Stimulated activated naive CD8-positive, alpha-beta T cell treated with anti-CD3 and anti-CD28 coated beads, Interleukin-15, Interleukin-2, amounts not matched to agents 100 ng/mL and 50 ng/mL, for 24 hours (primary cell): ENCODE results near the gene ZSCAN5A.
"Not testable (repeated sequence)": the region's sequence is repeated elsewhere in the genome, so short reads cannot be mapped to it uniquely, and the experiment has no call there.

ENCODE experiments used
- H3K27ac Mint-ChIP-seq: one replicate; pipeline ENCODE4 v1.8.0; 2021; ENCODE audit warnings: mild to moderate bottlenecking, mixed read lengths
- H3K27me3 Mint-ChIP-seq: one replicate; pipeline ENCODE4 v1.8.0; 2021; ENCODE audit warnings: mixed read lengths
- H3K36me3 Mint-ChIP-seq: one replicate; pipeline ENCODE4 v1.8.0; 2021; ENCODE audit warnings: low read depth, mixed read lengths
- H3K4me1 Mint-ChIP-seq: one replicate; pipeline ENCODE4 v1.8.0; 2021; ENCODE audit warnings: low read depth, mixed read lengths
- H3K4me3 Mint-ChIP-seq: one replicate; pipeline ENCODE4 v1.8.0; 2021; ENCODE audit warnings: mild to moderate bottlenecking, mixed read lengths
- H3K9me3 Mint-ChIP-seq: one replicate; pipeline ENCODE4 v1.8.0; 2021; ENCODE audit warnings: mixed read lengths

Gene ZSCAN5A

GRCh38 chr19:56177564-56178243 is 136.9 kb downstream of the ZSCAN5A start:
- no peaks in the 10 kb centered on the region for H3K27me3 Mint-ChIP-seq
- H3K27ac Mint-ChIP-seq: no peak overlapping the region
- H3K9me3 Mint-ChIP-seq: no peaks in the 10 kb centered on the region
- no peak overlapping the region for H3K4me3 Mint-ChIP-seq
- no peaks in the 10 kb centered on the region for H3K4me1 Mint-ChIP-seq
- H3K36me3 Mint-ChIP-seq: no peaks in the 10 kb centered on the region

GRCh38 chr19:56176881-56177280 is 137.8 kb downstream of the ZSCAN5A start:
- Mint-ChIP-seq H3K4me1 (peaks cover under 1% of the 10 kb centered on the region), H3K4me3 (no peak overlapping the region), H3K27me3 (no peaks in the 10 kb centered on the region), H3K27ac (no peak overlapping the region), H3K9me3 (no peaks in the 10 kb centered on the region), H3K36me3 (no peaks in the 10 kb centered on the region)

GRCh38 chr19:56176310-56176709 is 138.3 kb downstream of the ZSCAN5A start:
- H3K9me3 Mint-ChIP-seq, H3K4me3 Mint-ChIP-seq, H3K27me3 Mint-ChIP-seq, H3K4me1 Mint-ChIP-seq, H3K36me3 Mint-ChIP-seq, H3K27ac Mint-ChIP-seq: not testable (repeated sequence)

- H3K27me3 Mint-ChIP-seq, H3K9me3 Mint-ChIP-seq, H3K4me3 Mint-ChIP-seq, H3K4me1 Mint-ChIP-seq, H3K27ac Mint-ChIP-seq, H3K36me3 Mint-ChIP-seq: not testable (repeated sequence)
Observed at GRCh38 chr19:56175861-56176307, 138.8 kb downstream of the ZSCAN5A start, which contains the start of gene GALP. Gene GALP, plus strand, starts transcription at chr19:56176008. Its CDS starts 1,101 bp downstream, at chr19:56177109.

- Mint-ChIP-seq H3K9me3 (no peaks in the 10 kb centered on the region), H3K27me3 (no peaks in the 10 kb centered on the region), H3K4me1 (peaks cover 3% of the 10 kb centered on the region), H3K4me3 (no peak overlapping the region), H3K27ac (no peak overlapping the region), H3K36me3 (no peaks in the 10 kb centered on the region)
Observed at GRCh38 chr19:56174550-56174949, 140.1 kb downstream of the ZSCAN5A start.

GRCh38 chr19:56174086-56174485 is 140.6 kb downstream of the ZSCAN5A start:
- Mint-ChIP-seq H3K36me3 (no peaks in the 10 kb centered on the region), H3K9me3 (no peaks in the 10 kb centered on the region), H3K4me3 (no peak overlapping the region), H3K27ac (no peak overlapping the region), H3K4me1 (peaks cover 3% of the 10 kb centered on the region), H3K27me3 (no peaks in the 10 kb centered on the region)
